K562 (cell line): ENCODE measurements around the gene C2CD5. TPM values are rescaled to one million over a fixed set of nuclear protein-coding genes. Genes with fewer than 3 reads are reported as not detected.

ENCODE experiments used
- ATAC-seq: fragments of 200-7000 bp; cut with Tn5 transposase; 3 replicates; pipeline ENCODE4 v1.9.1; 2020; ENCODE audit warnings: moderate library complexity
- BruUV-seq: library from RNA; stranded (reverse); fragments of 400-500 nt; replicated peaks from 2 replicates; lab custom pipeline; 2021; lab: Mats Ljungman, UMichigan
- CTCF ChIA-PET: fragments of 300-600 bp; formaldehyde crosslinking; extraction: SDS; loops from one replicate; lab custom pipeline; 2021; ENCODE audit warnings: low intra/inter-chr PET ratio; lab: Yijun Ruan, JAX
- POLR2A ChIA-PET: fragments of 300-600, 350-650 bp; sonication (Branson Sonifier 250); formaldehyde crosslinking; extraction: SDS; loops from one replicate; lab custom pipeline; 2021; ENCODE audit warnings: antibody characterized with exemption, inconsistent platforms; lab: Yijun Ruan, JAX
- DNase-seq, 4 experiments: peaks; one replicate each; pipeline versions ENCODE4 v3.0.0 to v3.0.0-alpha.2; 2011 to 2018; ENCODE audit warnings: low spot score in 3 of 4, mixed read lengths in 3 of 4; ENCODE audit errors: extremely low read depth in 1 of 4
- FAIRE-seq: peaks from 2 replicates; lab custom pipeline; 2011; peaks lifted over from hg19 to GRCh38; lab: Jason Lieb, UNC
- H2AFZ ChIP-seq: 2 replicates; pipeline ENCODE4 v1.6.0; 2011; ENCODE audit warnings: low read depth, low read length, control low read depth, inconsistent platforms
- H3K27ac ChIP-seq: fragments of 200-600 bp; 3 replicates; pipeline ENCODE4 v1.8.0; 2011; ENCODE audit warnings: low read depth, mild to moderate bottlenecking, control low read depth, inconsistent platforms, low read length, moderate library complexity, mixed read lengths; ENCODE audit errors: extremely low read depth
- H3K27me3 ChIP-seq, 2 experiments: fragments of 300-600 bp in 1 of 2; 2 replicates in 1 of 2; 3 replicates in 1 of 2; pipeline versions ENCODE4 v1.6.0 to v1.8.0; 2011; ENCODE audit warnings: inconsistent platforms in 2 of 2, low read length in 2 of 2, mild to moderate bottlenecking in 1 of 2, mixed read lengths in 1 of 2, moderate library complexity in 1 of 2; ENCODE audit not compliant: control insufficient read depth in 2 of 2, insufficient read depth in 2 of 2
- H3K36me3 ChIP-seq: fragments of 300-600 bp; 3 replicates; pipeline ENCODE4 v1.8.0; 2011; ENCODE audit warnings: mild to moderate bottlenecking, low read length, inconsistent platforms; ENCODE audit not compliant: control insufficient read depth, insufficient read depth
- H3K4me1 ChIP-seq, 2 experiments: fragments of 200-600 bp in 1 of 2; replicated peaks in 1 of 2; 2 replicates in 1 of 2; 3 replicates in 1 of 2; pipeline versions ENCODE4 v1.5.1 to v1.8.0; 2011; ENCODE audit warnings: inconsistent platforms in 2 of 2, low read length in 2 of 2, mild to moderate bottlenecking in 1 of 2, mixed read lengths in 1 of 2, moderate library complexity in 1 of 2; ENCODE audit not compliant: control insufficient read depth in 2 of 2, insufficient read depth in 2 of 2
- H3K4me2 ChIP-seq: 2 replicates; pipeline ENCODE4 v1.6.1; 2011; ENCODE audit warnings: low read length, control low read depth, inconsistent platforms, mixed read lengths; ENCODE audit not compliant: insufficient read depth
- H3K4me3 ChIP-seq: fragments of 200-600 bp; sonication (generic), shearing (Covaris generic); 2 replicates; pipeline ENCODE4 v1.5.1; 2016; ENCODE audit warnings: control low read depth, inconsistent platforms
- H3K79me2 ChIP-seq: fragments of 200-600 bp; 3 replicates; pipeline ENCODE4 v1.8.0; 2011; ENCODE audit warnings: low read length, inconsistent platforms; ENCODE audit not compliant: control insufficient read depth, insufficient read depth
- H3K9ac ChIP-seq, 2 experiments: 2 replicates each; pipeline versions ENCODE4 v1.6.0 to v1.6.1; 2011; ENCODE audit warnings: low read depth in 2 of 2, low read length in 2 of 2, control low read depth in 1 of 2, inconsistent platforms in 1 of 2, mild to moderate bottlenecking in 1 of 2, mixed read lengths in 1 of 2; ENCODE audit not compliant: insufficient read depth in 1 of 2
- H3K9me1 ChIP-seq: one replicate; pipeline ENCODE4 v1.6.0; 2011; ENCODE audit warnings: inconsistent platforms, mild to moderate bottlenecking, low read length, moderate library complexity; ENCODE audit not compliant: control insufficient read depth, insufficient read depth
- H3K9me3 ChIP-seq: replicated peaks from 2 replicates; pipeline ENCODE4 v1.5.1; 2011; ENCODE audit warnings: low read depth, low read length, inconsistent platforms; ENCODE audit not compliant: control insufficient read depth, insufficient read depth
- H4K20me1 ChIP-seq: replicated peaks from 2 replicates; pipeline ENCODE4 v1.6.1; 2011; ENCODE audit warnings: low read length, inconsistent platforms, mixed read lengths; ENCODE audit not compliant: control insufficient read depth, insufficient read depth
- CEBPB ChIP-seq: fragments of 450-650 bp; IDR thresholded peaks from 2 replicates; pipeline ENCODE4 v1.6.1; 2016; ENCODE audit warnings: missing genetic modification characterization, missing compliant biosample characterization
- ELF2 ChIP-seq: fragments of 250-450 bp; sonication (Bioruptor Pico); IDR thresholded peaks from 2 replicates; pipeline ENCODE4 v1.5.0; 2021; ENCODE audit warnings: mild to moderate bottlenecking
- ETV6 ChIP-seq, 3 experiments: fragments of 150-350 bp in 1 of 3; sonication (generic) in 1 of 3; formaldehyde crosslinking in 1 of 3; IDR thresholded peaks; 2 replicates each; pipeline versions ENCODE4 v1.6.1 to v1.8.0; 2014 to 2022; ENCODE audit warnings: borderline replicate concordance in 2 of 3, low read depth in 2 of 3, antibody characterized with exemption in 1 of 3, low read length in 1 of 3, mild to moderate bottlenecking in 1 of 3, missing genetic modification reagents in 1 of 3
- FOXM1 ChIP-seq, 2 experiments: fragments of 450-650 bp in 1 of 2; sonication (generic) in 1 of 2; formaldehyde crosslinking in 1 of 2; IDR thresholded peaks; 2 replicates each; pipeline versions ENCODE4 v1.6.1 to v1.9.0; 2017 to 2022; ENCODE audit warnings: low read depth in 2 of 2, mild to moderate bottlenecking in 2 of 2, missing genetic modification reagents in 1 of 2, moderate library complexity in 1 of 2
- GABPB2 ChIP-seq: fragments of 250-450 bp; sonication (Bioruptor Pico); conservative IDR thresholded peaks from 2 replicates; pipeline ENCODE4 v1.5.1; 2021; ENCODE audit warnings: mild to moderate bottlenecking
- IFI16 ChIP-seq: fragments of 250-450 bp; sonication (Bioruptor Pico); IDR thresholded peaks from 2 replicates; pipeline ENCODE4 v2.1.2; 2022; ENCODE audit warnings: mild to moderate bottlenecking, inconsistent platforms
- MCM3 ChIP-seq: fragments of 450-650 bp; IDR thresholded peaks from 2 replicates; pipeline ENCODE4 v1.6.1; 2016
- MEIS2 ChIP-seq: fragments of 450-650 bp; IDR thresholded peaks from 2 replicates; pipeline ENCODE4 v1.6.1; 2014; ENCODE audit warnings: mild to moderate bottlenecking; ENCODE audit not compliant: partially characterized antibody
- MIER1 ChIP-seq: fragments of 450-650 bp; IDR thresholded peaks from 2 replicates; pipeline ENCODE4 v1.6.1; 2016; ENCODE audit warnings: antibody characterized with exemption, mild to moderate bottlenecking, low read depth
- NR4A1 ChIP-seq, 2 experiments: fragments of 250-450 bp in 1 of 2; fragments of 450-650 bp in 1 of 2; sonication (Bioruptor Pico) in 1 of 2; IDR thresholded peaks; 2 replicates each; pipeline versions ENCODE4 v1.4.0 to v1.6.1; 2016 to 2020; ENCODE audit warnings: mild to moderate bottlenecking in 2 of 2, missing compliant biosample characterization in 1 of 2, missing genetic modification characterization in 1 of 2, moderate library complexity in 1 of 2
- PRMT5 ChIP-seq: sonication (generic); formaldehyde crosslinking; IDR thresholded peaks from 2 replicates; pipeline ENCODE4 v1.5.0; 2020; ENCODE audit warnings: missing genetic modification reagents
- RFX5 ChIP-seq: IDR thresholded peaks from 2 replicates; pipeline ENCODE4 v1.6.1; 2011; ENCODE audit warnings: low read depth, mild to moderate bottlenecking, improper control_type of control experiment, low read length
- SNRNP70 ChIP-seq: fragments of 200-400 bp; formaldehyde crosslinking; optimal IDR thresholded peaks from 2 replicates; pipeline ENCODE3; 2017; ENCODE audit warnings: low read depth, low read length
- TAF1 ChIP-seq: IDR thresholded peaks from 2 replicates; pipeline ENCODE4 v1.6.1; 2011; ENCODE audit warnings: mild to moderate bottlenecking, low read length, moderate library complexity; ENCODE audit not compliant: insufficient read depth, control insufficient read depth, severe bottlenecking; ENCODE audit errors: extremely low read depth
- THRAP3 ChIP-seq: fragments of 450-650 bp; IDR thresholded peaks from 2 replicates; pipeline ENCODE4 v1.6.1; 2016; ENCODE audit warnings: mild to moderate bottlenecking, inconsistent platforms, borderline replicate concordance
- WGBS: fragments of 100-300 bp; shearing (Covaris generic); methylation state at CpG from one replicate; pipeline ENCODE4 v1.1.6; 2016; ENCODE audit warnings: low coverage, mixed read lengths; ENCODE audit not compliant: insufficient coverage; ENCODE audit errors: missing lambda C conversion rate; 5-methylcytosine and 5-hydroxymethylcytosine counted together
- in situ Hi-C: fragments of 300-500 bp; cut with MboI; formaldehyde crosslinking; loops from 4 replicates; pipeline ENCODE4 v1.15.0; 2018; ENCODE audit warnings: inconsistent platforms, mixed read lengths
- intact Hi-C: fragments of 100-400 bp; cut with micrococcal nuclease; formaldehyde crosslinking; loops from 2 replicates; pipeline ENCODE4 v1.14.2; 2022
- polyA plus RNA-seq, 8 experiments: library from polyadenylated mRNA; depleted of rRNA in 4 of 8; stranded (reverse) in 5 of 8; unstranded in 3 of 8; fragments of >200 nt; fragmentation: Nextera tagmentation in 2 of 8; fragmentation: Illumina TruSeq in 1 of 8; extraction: Ambion mirVana in 2 of 8; extraction: Trizol in 1 of 8; gene quantifications; 2 replicates each; pipeline versions ENCODE4 v1.2.1 to v1.2.3, GENCODE V29; 2011 to 2014; ENCODE audit warnings: inconsistent platforms in 1 of 8, missing spikeins in 1 of 8
- total RNA-seq, 7 experiments: library from RNA; depleted of rRNA in 6 of 7; stranded (reverse); fragments of >200 nt in 6 of 7; fragmentation: Illumina TruSeq in 2 of 7; extraction: Trizol in 2 of 7; gene quantifications; 2 replicates each; pipeline versions ENCODE4 v1.2.1 to v1.2.3, GENCODE V29; 2011 to 2021; ENCODE audit warnings: low replicate concordance in 1 of 7
- TF ChIP-seq, protein P1 (sequence below): fragments of 250-450 bp; sonication (Bioruptor Pico); IDR thresholded peaks from 2 replicates; pipeline ENCODE4 v1.5.0; 2021
- TF ChIP-seq, protein P2 (sequence below): fragments of 250-450 bp; sonication (Bioruptor Pico); IDR thresholded peaks from 2 replicates; pipeline ENCODE4 v1.8.0; 2022; ENCODE audit warnings: moderate library complexity, mild to moderate bottlenecking, inconsistent platforms

C2CD5 gene
- total and polyA plus RNA-seq, 9 of the 15 experiments (the other 6 are each of a cell fraction or from before 2014, with no cell fraction given) = 5.1 to 24.1 (median 14.3) TPM

DNA sequence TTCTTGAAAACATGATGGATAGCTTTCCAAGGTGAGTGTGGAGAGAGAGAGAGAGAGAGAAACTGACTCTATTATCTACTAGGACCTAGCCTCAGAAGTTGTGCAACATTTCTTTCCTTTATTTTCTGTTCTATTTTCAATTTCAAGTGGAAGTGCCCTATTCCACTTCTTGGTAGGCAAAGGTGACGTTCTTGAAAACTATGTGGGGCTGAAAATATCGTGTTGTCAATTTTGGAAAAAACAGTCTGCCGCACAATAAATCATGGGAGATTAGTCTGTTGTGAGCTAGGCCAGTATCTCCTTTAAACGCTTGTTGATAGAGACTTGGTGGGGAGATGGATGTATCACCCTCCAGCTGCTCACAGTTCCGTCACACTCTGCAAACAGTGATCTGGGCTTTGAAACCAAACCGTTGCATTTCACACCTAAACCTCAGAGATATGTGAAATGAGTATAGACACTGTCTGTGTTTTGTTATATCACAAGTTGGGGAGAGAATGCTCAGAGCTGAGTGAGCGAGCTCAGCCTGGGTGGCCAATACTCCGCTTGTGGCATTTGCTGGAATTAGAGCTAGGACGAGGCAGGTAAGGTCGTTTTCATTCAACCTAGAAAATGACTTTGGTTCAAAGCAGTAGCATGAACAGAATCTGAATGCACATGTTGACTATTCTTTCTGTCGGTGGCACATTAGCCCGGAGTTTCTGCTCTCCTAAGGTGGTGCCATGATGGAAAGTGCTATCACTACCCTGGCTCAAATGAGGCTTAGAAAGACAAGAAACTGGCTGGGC, 134.8 kb downstream of the C2CD5 start:
- no TSS peak for BruUV-seq
- no peaks in the 10 kb centered on the region for H4K20me1 ChIP-seq
- no peak overlapping the region for H3K27ac ChIP-seq
- ChIA-PET CTCF (no interaction called here), POLR2A (no interaction called here)
- H3K4me3 ChIP-seq = no peak overlapping the region
- in situ Hi-C loops = no loop called here
- H3K79me2 ChIP-seq = no peaks in the 10 kb centered on the region
- TF ChIP-seq TAF1 (no peak), GABPB2 (CRISPR knock-in tag) (no peak), MEIS2 (peak; percentile 34), RFX5 (no peak), THRAP3 (no peak), NR4A1 (CRISPR knock-in tag; IDR thresholded peaks at IDR 0.05) (no peak), NR4A1 (tag; IDR thresholded peaks at IDR 0.05) (no peak), CEBPB (tag) (peak; percentile 39), ETV6 (IDR thresholded peaks at IDR 0.05; ENCODE audit: borderline replicate concordance in 1 of 2, low read depth in 2 of 2, low read length in 1 of 2) (no peak), ETV6 (CRISPR knock-in tag; IDR thresholded peaks at IDR 0.05; ENCODE audit: borderline replicate concordance) (no peak), ELF2 (CRISPR knock-in tag) (no peak), PRMT5 (CRISPR knock-in tag) (no peak), MIER1 (no peak), SNRNP70 (no peak), FOXM1 (IDR thresholded peaks at IDR 0.05; ENCODE audit: low read depth) (no peak), FOXM1 (CRISPR knock-in tag; IDR thresholded peaks at IDR 0.05; ENCODE audit: low read depth) (no peak), IFI16 (no peak), MCM3 (no peak)
- TF ChIP-seq, protein P1, sequence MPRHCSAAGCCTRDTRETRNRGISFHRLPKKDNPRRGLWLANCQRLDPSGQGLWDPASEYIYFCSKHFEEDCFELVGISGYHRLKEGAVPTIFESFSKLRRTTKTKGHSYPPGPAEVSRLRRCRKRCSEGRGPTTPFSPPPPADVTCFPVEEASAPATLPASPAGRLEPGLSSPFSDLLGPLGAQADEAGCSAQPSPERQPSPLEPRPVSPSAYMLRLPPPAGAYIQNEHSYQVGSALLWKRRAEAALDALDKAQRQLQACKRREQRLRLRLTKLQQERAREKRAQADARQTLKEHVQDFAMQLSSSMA (CRISPR knock-in tag) = no peak
- TF ChIP-seq, protein P2, sequence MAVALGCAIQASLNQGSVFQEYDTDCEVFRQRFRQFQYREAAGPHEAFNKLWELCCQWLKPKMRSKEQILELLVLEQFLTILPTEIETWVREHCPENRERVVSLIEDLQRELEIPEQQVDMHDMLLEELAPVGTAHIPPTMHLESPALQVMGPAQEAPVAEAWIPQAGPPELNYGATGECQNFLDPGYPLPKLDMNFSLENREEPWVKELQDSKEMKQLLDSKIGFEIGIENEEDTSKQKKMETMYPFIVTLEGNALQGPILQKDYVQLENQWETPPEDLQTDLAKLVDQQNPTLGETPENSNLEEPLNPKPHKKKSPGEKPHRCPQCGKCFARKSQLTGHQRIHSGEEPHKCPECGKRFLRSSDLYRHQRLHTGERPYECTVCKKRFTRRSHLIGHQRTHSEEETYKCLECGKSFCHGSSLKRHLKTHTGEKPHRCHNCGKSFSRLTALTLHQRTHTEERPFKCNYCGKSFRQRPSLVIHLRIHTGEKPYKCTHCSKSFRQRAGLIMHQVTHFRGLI = no peak
- H3K27me3 ChIP-seq = peaks cover 3 to 7% of the 10 kb centered on the region in 2 experiments; a peak in 1 of 5 replicates
- H2AFZ ChIP-seq = no peak overlapping the region
- intact Hi-C loops = no loop called here
- H3K4me1 ChIP-seq = no peaks in the 10 kb centered on the region
- ATAC-seq (no peak), FAIRE-seq (no peak), DNase-seq (no peak)
- H3K9me3 ChIP-seq = no peaks in the 10 kb centered on the region
- no peaks in the 10 kb centered on the region for H3K36me3 ChIP-seq
- no peak overlapping the region for H3K9ac ChIP-seq
- no peak overlapping the region; the same call in 1 of the 2 replicates for H3K4me2 ChIP-seq
- 12% methylated on average over 12 of the region's 12 CpGs for WGBS
- no peaks in the 10 kb centered on the region for H3K9me1 ChIP-seq
